Stimulated activated CD4-positive, alpha-beta T cell treated with anti-CD3 and anti-CD28 coated beads, Interleukin-4, amount 100 ng/mL, for 24 hours (primary cell): ENCODE results near the gene SLC26A9.
"Not testable (repeated sequence)": the region's sequence is repeated elsewhere in the genome, so short reads cannot be mapped to it uniquely, and the experiment has no call there.

Experiments used
- DNase-seq: peaks from one replicate; pipeline ENCODE4 v3.0.0-alpha.2; 2020

Gene SLC26A9

DNA sequence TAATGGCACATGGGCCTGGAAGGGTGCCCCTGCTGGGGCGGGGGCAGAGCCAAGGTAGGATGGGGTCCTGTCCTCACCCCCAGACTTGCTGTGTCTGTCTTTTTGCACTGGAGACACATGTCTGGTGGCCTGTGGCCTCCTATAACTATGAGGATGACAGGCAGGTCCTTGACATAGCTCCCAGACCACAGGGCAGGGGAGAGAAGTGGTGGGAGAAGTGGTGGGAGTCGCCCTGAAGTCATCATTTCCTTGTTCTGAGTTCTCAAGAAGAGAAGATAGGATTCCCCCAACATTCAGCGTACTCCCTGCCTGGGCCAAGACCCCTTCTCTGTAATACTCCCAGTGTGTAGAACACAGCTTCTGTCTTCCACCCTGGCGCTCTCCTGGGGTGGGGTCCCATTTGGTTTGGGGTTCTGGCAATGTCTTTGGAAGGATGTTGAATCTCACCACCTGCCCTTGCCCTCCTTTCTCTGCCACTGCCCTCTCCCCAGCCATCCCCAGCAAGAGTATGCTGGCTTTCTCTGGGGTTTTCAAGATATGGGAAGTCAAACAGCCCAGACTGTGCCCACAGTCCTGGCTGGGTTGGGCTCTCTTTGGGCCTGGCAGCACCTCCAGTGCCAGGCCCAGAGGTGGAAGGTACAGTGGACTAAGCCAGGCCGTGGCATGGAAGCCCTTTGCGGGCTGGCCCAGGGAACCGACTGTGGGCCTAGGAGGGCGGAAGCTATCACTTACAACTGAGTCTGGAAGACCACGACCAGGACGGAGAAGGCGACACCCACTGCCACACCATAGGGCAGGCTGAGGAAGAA lies 19.4 kb downstream of the SLC26A9 start:
- no peak for DNase-seq

DNA sequence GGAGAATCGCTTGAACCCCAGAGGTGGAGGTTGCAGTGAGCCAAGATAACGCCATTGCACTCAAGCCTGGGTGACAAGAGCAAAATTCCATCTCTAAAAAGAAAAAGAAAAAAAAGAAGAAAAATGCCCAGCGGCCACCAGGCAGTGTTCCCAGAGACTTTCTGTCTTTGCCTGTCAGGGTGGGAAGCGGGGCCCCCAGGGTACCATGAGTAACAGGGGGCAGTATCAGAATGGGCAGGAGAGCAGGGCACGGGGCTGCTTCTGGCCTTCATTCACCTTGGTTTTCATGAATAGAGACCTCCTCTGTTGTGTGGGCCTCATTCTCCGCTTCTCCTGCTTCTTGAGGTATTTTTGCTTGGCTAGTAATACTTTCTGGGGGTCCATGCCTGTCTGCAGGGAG lies 20.4 kb downstream of the SLC26A9 start:
- no peak for DNase-seq

DNA sequence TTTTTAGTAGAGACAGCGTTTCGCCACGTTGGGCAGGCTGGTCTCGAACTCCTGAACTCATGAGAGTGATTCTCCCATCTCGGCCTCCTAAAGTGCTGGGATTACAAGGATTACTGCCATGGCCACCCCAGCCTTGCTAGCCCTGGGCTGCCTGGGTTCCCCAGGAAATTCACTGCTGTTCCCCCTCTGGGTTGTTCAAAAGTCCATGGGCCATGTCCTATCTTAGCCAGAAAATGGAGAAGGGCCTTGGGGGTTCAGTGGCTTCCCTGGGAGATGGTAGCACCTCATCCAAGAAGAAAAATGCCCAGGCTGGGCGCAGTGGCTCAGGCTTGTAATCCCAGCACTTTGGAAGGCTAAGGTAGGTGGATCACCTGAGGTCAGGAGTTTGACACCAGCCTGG lies 20.9 kb downstream of the SLC26A9 start:
- no peak for DNase-seq

DNA sequence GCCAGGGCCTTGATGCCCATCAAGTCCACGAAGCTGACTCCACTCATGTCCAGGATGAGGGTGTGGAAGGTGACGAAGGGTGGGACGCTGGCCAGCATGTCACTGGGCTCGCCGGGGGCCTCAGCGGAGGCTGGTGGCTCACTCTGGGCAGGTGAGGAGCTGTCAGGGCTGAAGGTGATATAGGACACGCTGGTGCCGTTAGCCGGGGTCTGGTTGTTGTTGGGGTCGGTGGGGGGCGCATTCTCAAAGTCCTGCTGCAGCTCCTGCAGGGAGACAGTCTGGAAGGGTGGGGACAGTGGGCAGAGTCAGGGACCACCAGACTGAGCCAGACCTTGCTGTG lies 21.7 kb downstream of the SLC26A9 start:
- DNase-seq: no peak

DNA sequence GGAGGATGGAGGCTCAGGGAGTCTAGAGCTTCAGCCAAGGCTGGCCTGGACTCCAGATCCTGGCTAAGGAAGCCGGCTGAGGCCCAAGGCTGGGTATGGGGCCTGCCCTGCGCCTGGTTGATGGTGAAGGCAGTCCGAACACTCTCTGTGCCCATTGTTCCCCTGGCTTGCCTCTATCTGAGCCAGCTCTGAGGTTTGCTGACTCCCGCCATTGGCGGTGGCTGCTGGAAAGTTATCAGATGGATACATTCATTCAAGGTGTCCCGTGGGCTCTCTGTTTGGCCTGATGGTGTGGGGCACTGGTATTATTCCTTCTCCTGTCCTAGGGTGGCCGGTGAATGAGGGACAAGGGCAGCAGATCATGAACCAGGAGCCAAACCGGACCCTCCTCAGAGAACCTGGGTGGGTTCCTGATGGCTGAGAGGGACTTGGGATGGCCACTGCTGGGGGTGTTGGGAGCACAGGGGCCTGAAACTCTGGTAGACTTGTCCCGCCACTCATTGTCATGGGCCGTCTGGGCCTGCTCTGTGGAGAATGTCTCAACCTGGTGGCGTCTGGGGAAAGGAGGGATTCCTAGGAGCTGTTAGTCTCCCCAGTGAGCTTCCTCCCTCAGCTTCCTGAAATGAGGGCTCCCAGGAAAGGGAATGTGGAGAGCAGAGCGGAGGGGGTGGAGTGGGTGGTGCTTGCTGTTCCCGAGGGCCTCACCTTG lies 22.2 kb downstream of the SLC26A9 start:
- DNase-seq: no peak

DNA sequence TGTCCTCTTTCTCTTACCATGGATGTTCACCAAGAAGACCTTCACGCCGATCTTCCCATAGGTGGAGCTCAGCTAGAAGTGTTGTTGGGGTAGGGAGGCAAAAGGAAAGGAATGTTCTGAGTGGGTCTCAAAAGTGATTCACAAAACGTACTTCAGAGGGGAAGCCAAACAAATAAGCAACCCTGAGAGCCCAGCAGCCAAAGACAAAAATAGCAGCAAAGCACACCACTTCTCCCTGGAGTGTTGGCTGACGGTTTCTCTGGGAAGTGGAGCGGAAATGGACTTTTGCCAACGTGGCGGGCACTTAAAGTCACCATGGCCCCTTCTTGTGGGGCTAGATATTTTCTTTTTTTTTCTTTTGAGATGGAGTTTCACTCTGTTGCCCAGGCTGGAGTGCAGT lies 23.1 kb downstream of the SLC26A9 start:
- no peak for DNase-seq

DNA sequence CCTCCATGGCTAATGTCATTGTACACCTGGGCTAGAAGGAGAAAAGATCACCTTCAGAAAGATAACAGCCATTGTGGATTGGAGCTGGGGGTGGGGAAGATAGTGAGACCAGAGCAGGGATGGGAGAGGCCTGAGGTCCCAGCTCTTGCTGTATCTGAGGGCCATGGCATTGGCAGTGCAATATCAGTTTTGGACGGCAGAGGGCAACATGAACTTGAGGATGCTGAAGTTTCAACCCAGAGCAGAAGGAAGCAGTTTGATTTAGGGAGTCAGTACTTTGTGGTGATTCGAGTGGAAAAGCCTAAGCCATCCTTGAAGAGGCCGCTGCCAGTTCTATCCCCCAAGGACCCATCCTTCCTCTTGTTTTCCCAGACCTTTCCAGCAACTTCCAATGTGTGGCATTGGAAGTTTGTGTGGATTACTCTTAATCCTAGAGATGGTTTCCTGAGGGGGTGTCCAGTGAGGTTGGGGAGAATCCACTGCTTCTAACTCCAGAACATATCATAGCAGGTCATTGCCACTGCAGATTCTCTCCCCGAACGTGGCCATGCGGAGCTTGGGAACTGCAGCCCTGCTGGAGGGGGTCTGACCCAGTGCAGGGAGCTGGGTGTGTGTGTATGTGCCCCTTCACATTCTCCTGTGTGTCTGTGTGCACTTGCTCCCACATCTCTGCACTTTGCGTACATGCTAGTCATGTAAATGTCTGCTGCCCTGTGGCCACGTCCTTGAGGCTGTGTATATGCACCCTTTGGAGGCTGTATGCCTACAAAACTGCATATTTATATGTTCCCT lies 24.1 kb downstream of the SLC26A9 start:
- peak; percentile 76 for DNase-seq

DNA sequence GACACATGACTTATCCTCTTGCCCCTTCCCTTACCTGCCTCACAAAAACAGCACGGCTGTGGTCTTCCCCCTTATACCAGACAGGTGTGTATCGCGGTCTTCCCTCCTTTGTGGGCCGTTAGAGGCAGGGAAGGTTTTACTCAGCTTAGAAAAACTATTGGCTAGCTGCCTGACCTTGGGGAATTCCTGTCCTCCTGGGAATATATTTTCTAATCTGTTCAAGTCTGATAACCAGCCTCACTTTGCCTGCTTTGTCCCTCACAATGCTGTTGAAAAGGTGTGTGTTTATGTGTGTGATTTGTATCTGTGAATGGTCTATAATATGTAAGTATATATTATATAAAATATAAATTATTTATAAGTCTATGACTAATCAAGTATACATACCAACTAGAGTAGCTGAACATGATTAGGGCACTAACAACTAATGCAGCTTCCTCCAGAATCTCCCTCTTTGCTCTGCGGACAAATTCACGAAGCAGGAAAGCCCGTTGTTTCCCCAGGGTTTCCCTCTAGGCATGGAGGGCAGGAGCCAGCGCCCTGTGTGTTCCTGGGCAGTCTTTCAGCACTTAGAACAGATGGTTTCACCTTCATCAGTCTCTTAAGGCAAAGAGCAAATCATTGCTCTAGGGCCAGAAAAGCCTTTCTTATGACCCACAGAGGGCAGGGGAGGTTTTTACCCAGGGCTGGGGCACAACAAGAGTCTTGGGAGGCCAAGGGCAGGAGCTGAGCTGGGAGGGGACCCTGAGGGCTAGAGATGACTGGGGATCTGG lies 25.6 kb downstream of the SLC26A9 start:
- DNase-seq: no peak

DNA sequence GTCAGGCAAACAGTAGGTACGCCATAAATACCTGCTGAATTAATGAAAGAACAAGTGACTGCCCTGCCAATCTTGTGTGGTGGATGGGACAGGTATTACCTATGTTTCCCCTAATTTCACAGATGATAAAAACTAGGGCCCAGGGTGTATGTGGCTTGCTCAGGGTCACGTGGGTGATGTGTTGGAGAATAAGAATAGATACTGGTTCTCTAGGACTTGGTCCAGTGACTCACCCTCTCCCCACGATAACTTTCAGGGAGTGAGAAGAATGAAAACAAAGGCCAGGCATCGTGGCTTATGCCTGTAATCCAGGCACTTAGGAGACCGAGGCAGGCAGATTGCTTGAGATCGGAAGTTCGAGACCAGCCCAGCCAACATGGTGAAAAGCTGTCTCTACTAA lies 26.7 kb downstream of the SLC26A9 start:
- no peak for DNase-seq

DNA sequence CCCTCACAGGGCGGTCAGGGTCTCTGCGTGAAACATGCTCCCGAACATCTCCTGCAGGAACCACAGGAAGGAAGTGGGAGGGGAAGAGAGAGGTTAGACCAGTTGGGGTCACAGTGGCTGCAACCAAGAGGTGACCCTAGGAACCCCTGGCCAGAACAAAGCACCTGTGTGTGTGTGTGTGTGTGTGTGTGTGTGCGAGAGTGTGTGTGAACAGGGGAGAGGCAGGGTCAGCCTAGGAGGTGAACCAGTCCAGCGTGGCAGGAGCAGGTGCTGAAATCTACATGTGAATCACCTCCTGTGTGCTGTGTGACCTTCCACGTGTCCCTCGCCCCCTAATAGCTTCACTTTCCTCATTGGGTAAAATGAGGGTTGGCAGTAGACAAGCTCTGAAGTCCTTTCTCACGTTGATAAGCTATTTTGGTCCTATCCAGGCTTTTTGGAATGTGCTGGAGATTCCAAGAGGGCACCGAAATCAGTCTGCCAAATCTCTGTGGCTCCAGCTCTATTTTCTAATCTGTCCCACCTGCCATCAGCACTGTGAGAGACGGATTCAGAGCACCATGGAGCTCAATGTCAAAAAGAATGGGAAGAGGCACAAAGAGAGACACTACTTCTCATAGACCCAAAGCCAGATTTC lies 27.8 kb downstream of the SLC26A9 start:
- no peak for DNase-seq

DNA sequence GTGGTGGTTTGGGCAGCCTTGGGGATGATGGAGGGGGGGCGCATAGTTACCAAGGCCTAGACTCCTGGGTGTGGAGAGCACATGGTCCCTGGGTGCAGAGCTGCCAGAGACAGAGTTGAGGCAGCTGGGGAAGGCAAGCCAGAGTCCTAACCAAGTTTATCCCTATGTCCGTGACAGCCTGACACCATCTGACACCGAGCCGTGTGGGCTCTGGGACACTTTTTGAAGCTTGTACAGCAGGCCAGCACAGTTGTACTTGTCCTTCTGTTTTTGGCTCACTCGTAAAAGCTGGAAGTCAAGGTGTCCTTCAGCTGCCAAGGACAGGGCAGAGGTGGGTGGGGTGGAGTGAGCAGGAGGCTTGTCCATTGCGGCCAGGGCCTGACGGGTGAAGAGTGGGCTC lies 28.5 kb downstream of the SLC26A9 start:
- DNase-seq: no peak

DNA sequence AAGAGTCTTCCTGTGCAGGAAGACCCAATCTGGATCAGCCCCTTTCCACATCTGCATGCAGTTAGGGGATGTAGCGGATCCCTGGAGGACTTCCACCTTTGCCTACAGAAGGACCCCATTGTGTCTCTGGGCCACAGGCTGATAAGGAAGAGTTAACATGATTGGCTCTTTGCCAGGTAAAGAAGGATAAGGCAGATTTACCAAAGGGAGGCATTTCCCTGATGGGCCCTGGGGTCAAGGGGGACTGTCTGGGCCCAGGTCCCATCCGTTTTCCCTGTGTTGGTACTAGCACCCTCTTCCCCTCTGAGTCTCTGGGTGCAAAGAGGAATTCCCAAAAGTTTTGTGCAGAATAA lies 29.1 kb downstream of the SLC26A9 start:
- no peak for DNase-seq

DNA sequence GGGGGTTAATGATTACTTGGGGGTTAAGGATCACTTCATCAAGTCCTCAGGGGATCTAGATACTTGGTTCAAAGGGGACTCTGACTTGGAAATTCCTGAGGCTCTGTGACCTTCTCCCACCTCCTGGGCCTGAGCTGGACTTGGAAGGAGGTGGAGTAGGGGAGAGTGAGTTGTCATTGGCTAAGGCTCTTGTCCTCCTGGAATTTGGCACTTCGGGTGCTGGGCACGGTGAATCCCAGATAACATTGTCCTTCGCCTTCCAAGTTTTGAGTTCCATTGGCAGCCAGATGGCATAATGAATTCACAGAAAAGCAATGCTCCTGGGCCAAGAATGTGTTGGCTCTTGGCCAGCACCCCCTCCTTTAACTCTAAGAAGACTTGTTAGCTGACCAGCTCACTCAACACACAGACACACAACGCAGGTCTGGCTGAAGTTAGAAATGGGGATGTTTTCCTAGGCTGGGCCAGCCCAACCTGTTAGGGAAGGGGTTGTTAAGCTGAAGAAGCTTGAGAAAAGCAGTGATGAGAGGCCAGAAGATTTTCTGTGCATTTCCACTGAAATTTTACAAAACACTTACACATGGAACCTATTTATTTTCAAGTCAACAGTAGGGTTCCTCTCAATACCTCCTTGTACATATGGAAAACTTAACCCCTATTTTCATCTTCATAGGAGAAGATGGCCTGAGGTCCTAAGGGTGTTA lies 29.7 kb downstream of the SLC26A9 start:
- DNase-seq: no peak

DNA sequence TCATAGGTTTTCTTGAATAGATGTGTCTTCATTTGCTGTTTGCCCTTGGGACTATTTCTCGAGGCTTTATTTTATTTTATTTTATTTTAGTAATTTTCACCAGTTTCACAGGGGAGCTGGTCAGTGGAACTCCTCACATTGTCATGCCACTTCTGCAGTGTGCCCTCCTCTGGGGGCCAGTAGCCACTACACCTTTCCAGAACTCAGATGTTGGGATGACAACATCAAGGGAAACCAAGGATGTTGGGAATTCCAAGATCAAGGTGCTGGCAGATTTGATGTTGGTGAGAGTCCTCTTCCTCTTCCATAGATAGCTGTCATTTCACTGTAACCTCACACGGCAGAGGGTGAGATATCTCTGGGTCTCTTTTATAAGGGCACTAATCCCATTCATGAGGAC lies 35.5 kb downstream of the SLC26A9 start:
- no peak for DNase-seq

DNA sequence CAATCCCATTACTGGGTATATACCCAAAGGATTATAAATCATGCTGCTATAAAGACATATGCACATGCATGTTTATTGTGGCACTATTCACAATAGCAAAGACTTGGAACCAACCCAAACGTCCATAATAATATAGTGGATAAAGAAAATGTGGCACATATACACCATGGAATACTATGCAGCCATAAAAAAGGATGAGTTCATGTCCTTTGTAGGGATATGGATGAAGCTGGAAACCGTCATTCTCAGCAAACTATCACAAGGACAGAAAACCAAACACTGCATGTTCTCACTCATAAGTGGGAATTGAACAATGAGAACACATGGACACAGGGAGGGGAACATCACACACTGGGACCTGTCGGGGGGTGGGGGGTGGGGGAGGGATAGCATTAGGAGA lies 38.2 kb downstream of the SLC26A9 start:
- not testable (repeated sequence) for DNase-seq

DNA sequence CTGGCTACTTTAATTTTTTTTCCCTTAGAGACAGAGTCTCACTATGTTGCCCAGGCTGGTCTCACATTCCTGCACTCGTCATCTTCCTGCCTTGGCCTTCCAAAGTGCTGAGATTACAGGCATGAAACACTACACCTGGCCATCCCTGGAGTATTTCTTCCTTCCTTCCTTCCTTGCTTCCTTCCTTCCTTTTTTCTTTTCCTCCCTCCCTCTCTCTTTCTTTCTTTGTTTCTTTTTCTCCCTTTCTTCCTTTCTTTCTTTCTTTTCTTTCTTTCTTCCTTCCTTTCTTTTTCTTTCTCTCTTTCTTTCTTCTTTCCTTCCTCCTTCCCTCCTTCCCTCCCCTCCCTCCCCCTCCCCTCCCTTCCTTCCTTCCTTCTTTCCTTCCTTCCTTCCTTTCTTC lies 46.9 kb downstream of the SLC26A9 start:
- DNase-seq: no peak

DNA sequence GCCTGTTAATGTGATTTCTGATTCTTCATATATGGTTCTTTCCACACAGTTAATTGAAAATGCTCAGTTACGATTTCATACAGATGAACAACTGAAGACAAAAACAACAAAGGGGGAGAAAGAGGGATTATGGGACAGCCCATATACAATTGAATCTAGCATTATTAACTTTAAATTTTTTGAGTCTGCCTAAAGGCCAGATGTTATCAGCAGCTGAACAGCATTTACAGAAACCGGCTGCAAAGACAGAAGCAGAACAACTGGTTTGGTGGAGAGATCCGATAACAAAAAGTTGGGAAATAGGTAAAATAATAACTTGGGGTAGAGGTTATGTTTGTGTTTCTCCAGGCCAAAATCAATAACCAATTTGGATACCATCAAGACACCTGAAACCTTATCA lies 49.1 kb downstream of the SLC26A9 start:
- DNase-seq: not testable (repeated sequence)

DNA sequence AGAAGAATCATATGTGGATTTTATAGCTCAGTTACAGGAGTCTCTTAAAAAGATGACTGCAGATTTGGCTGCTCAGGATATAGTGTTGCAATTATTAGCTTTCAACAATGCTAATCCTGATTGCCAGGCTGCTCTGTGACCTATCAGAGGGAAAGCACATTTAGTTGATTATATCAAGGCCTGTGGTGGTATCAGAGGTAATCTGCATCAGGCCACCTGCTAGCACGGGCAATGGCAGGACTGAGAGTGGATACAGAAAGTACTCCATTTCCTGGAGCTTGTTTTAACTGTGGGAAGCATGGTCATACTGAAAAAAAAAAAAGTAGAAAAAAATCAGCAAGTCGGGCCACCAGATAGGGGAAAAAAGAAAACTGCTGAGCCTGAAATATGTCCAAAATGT lies 51.1 kb downstream of the SLC26A9 start:
- not testable (repeated sequence) for DNase-seq

DNA sequence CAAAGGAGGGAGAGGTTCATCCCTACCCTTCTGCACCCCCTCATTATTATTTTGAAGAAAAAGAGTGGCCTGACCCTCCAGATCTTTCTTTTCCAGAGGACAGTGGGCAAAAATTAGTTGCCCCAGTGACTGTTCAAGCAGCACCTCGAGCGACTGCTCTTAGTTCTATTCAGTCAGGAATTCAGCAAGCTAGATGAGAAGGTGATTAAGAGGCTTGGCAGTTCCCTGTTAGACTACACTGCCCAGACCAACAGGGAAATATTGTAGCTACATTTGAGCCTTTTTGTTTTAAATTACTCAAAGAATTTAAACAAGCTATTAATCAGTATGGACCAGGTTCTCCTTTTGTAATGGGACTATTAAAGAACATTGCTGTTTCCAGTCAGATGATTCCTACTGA lies 51.8 kb downstream of the SLC26A9 start:
- not testable (repeated sequence) for DNase-seq

DNA sequence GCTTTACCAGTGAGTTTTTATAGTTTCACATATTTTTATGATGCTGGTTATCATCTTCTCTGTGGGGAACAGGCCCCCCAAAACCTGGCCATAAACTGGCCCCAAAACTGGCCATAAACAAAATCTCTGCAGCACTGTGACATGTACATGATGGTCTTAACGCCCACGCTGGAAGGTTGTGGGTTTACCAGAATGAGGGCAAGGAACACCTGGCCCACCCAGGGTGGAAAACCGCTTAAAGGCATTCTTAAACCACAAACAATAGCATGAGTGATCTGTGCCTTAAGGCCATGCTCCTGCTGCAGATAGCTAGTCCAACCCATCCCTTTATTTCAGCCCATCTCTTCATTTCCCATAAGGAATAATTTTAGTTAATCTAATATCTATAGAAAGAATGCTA lies 52.6 kb downstream of the SLC26A9 start:
- DNase-seq: not testable (repeated sequence)

DNA sequence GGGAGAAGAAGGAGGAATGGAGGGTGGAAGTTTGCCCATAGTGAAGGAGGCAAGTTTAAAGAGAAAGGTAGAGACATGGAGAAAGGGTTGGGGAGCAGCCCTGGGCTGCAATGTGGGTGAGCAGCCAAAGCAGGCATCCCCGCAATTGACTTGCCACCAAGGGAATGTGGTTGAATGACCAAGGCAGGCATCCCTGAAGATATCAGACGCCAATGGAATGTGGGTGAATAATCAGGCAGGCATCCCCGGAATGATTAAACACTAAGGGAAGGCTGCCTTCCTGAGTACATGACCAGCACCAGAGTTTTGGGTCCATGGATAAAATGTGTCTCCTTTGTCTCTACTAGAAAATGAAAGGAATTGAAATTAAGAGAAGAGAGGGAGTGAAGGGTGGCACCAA lies 53.5 kb downstream of the SLC26A9 start:
- not testable (repeated sequence) for DNase-seq

DNA sequence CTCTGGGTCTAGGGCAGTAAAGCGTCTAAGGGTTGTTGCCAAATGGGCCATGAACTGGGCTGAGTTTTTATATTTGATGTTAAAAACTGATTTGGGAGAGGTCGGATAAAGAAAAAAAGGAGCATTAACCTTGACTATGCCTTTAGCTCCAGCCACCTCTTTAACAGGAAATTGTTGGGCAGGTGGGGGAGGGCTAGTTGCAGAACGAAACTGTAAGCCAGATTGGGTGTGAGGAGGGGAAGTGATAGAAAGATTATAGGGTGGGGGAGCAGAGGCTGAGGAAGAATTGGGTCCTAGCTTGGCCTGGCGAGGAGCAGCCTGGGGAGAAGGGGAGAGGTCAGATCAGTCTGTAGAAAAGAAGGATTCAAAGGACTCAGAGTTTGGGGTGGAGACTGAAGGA lies 54.2 kb downstream of the SLC26A9 start:
- not testable (repeated sequence) for DNase-seq
